ENCODE results near the gene SV2C. TPM values are rescaled to one million over a fixed set of nuclear protein-coding genes. Genes with fewer than 3 reads are reported as not detected.

SV2C gene
- total and polyA plus RNA-seq, 7 donors = under 0.01 to 0.01 TPM; not detected in 5

- Histone ChIP-seq H3K4me1 (no peaks in the 10 kb centered on the region), H3K27ac (no peak overlapping the region), H3K36me3 (ENCODE audit: insufficient read depth in 1 of 2, low read depth in 1 of 2) (no peaks in the 10 kb centered on the region), H3K27me3 (ENCODE audit: insufficient read depth in 3 of 3, low read length in 2 of 3) (no peaks in the 10 kb centered on the region), H3K4me3 (no peak overlapping the region), H3K9me3 (no peaks in the 10 kb centered on the region)
- 22 to 29% (median 24%) methylated on average over 6 of the region's 6 CpGs for WGBS, 3 donors
- no peak for DNase-seq
- intact Hi-C loops (cut with DNase I) = no loop called here
- TF ChIP-seq CTCF (IDR thresholded peaks at IDR 0.05) = peak; percentile 18
- ATAC-seq = no peak
Observed at GRCh38 chr5:76175051-76175666, 92.0 kb downstream of the SV2C start.

GRCh38 chr5:76175821-76176403 is 92.7 kb downstream of the SV2C start:
- ATAC-seq = no peak
- 52 to 55% (median 54%) methylated on average over 7 of the region's 7 CpGs for WGBS, 3 donors
- Histone ChIP-seq H3K27me3 (ENCODE audit: insufficient read depth in 3 of 3, low read length in 2 of 3) (no peaks in the 10 kb centered on the region), H3K9me3 (no peaks in the 10 kb centered on the region), H3K4me1 (no peaks in the 10 kb centered on the region), H3K27ac (no peak overlapping the region), H3K36me3 (ENCODE audit: insufficient read depth in 1 of 2, low read depth in 1 of 2) (no peaks in the 10 kb centered on the region), H3K4me3 (no peak overlapping the region)
- intact Hi-C loops (cut with DNase I) = no loop called here
- no peak for DNase-seq
- no peak for TF ChIP-seq CTCF (IDR thresholded peaks at IDR 0.05)

GRCh38 chr5:76177978-76178377 is 94.8 kb downstream of the SV2C start:
- DNase-seq = no peak
- intact Hi-C loops (cut with DNase I) = no loop called here
- Histone ChIP-seq H3K4me1 (no peaks in the 10 kb centered on the region), H3K4me3 (no peak overlapping the region), H3K36me3 (ENCODE audit: insufficient read depth in 1 of 2, low read depth in 1 of 2) (no peaks in the 10 kb centered on the region), H3K9me3 (no peaks in the 10 kb centered on the region), H3K27me3 (ENCODE audit: insufficient read depth in 3 of 3, low read length in 2 of 3) (no peaks in the 10 kb centered on the region), H3K27ac (no peak overlapping the region)
- no peak for ATAC-seq
- no peak for TF ChIP-seq CTCF (IDR thresholded peaks at IDR 0.05)

- H3K27me3 ChIP-seq (ENCODE audit: insufficient read depth in 3 of 3, low read length in 2 of 3) = no peaks in the 10 kb centered on the region
- H3K9me3 ChIP-seq = no peaks in the 10 kb centered on the region
- H3K36me3 ChIP-seq (ENCODE audit: insufficient read depth in 1 of 2, low read depth in 1 of 2) = no peaks in the 10 kb centered on the region
- H3K4me3 ChIP-seq = no peak overlapping the region
- intact Hi-C loops (cut with DNase I) = no loop called here
- DNase-seq (no peak), ATAC-seq (no peak)
- no peaks in the 10 kb centered on the region for H3K4me1 ChIP-seq
- no peak for TF ChIP-seq CTCF (IDR thresholded peaks at IDR 0.05)
- 70 to 84% (median 81%) methylated on average over 5 of the region's 5 CpGs for WGBS, 3 donors
- no peak overlapping the region for H3K27ac ChIP-seq
Observed at GRCh38 chr5:76178913-76179312, 95.7 kb downstream of the SV2C start.
